GM21717 (cell line): ENCODE measurements around the gene ABCG8.

ENCODE experiments used
- ATAC-seq: cut with Tn5 transposase; IDR thresholded peaks from one replicate; pipeline ENCODE4 v1.9.1; 2021; ENCODE audit warnings: mild to moderate bottlenecking, moderate library complexity; ENCODE audit not compliant: unreplicated experiment

Gene ABCG8

DNA sequence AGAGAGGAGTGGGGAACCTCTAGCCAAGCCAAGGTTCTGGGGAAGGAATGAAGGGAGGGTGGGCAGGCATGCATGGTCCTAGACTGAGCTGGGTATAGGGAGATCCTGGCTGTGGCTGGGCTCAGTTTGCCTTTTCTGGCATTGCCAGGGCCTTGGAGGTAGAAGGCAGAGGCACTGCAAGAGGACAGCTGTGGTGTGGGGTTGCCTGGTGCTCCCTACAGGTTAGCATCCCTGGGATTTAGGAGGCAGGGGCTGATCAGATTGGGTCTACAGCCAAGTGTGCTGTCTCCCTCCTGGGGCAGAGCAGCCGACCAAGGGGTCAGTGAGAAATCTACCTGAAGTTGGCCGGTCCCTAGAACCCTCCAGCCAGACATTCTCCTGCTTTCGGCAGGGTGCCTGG is 15.9 kb downstream of the ABCG8 start:
- no peak for ATAC-seq

DNA sequence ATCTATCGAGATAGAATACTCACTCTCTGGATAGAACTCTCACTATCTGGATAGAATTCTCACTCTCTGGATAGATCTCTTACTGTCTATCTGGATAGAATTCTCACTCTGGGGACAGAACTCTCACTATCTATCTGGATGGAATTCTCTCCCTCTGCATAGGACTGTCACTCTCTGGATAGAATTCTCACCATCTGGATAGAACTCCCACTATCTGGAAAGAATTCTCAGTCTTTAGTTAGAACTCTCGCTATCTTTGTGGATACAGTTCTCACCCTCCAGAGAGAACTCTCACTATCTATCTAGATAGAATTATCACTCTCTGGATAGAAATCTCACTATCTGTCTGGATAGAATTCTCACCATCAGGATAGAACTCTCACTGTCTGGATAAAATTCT is 16.5 kb downstream of the ABCG8 start:
- no peak for ATAC-seq

DNA sequence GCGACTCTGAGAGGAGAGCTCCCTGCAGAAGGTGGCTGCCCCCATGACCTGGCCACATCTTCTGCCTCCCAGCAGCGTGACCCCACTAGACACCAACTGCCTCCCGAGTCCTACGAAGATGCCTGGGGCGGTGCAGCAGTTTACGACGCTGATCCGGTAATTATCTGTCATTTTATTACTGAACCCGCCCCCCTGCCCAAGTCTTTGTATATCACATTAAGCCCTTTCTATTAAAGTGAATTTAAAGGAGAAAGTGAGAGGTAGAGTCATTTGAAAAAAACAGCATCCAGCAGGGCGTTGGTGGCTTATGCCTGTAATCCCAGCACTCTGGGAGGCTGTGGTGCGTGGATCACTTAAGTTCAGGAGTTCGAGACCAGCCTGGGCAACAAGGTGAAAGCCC is 33.4 kb downstream of the ABCG8 start:
- ATAC-seq: no peak

DNA sequence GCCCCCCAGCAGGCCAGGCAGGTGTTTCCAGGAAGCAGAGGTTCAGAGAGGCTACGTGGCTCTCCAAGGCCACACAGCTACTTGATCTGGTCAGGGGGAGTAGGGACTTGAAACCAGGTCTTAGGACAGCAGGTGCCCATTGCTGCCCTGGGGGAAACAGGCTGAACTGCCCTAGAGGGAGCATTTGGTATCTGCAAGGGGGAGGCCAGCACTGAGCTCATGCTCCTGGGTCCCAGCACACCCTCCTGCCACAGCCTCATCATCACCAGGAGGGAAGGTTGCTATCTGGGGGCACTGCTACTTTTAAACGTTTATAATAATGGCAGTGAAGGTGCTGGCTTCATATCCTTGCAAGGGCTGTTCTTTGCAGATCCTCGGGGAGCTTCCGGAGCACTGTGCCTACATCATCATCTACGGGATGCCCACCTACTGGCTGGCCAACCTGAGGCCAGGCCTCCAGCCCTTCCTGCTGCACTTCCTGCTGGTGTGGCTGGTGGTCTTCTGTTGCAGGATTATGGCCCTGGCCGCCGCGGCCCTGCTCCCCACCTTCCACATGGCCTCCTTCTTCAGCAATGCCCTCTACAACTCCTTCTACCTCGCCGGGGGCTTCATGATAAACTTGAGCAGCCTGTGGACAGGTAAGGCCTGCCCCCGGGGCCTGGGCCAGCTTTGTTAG is 36.1 kb downstream of the ABCG8 start:
- ATAC-seq: no peak

DNA sequence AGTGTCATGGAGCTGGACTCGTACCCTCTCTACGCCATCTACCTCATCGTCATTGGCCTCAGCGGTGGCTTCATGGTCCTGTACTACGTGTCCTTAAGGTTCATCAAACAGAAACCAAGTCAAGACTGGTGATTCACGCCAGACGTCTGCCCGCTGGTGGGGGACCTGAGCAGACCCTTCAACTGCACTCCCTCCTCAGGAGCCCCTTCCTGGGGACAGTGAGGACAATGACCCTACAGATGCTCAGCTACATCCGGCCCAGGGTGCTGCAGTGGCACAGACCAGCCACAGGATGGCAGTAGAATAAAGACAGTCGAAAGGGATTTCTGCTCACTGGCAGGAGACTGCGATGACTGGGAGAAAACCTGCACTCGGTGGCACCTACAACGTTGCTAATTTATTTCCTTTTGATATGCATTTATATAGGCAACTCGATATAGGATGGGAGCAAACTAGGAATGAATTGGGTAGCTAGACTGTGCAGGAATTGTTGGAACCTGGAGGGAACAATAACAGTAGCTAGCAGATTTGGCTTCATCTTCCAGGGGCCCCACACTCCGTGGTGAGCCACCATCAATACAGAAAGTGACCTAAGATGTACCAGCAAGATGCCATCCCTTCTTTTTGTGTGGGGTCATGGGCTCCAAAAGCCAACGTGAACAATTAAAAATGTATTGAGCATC is 39.2 kb downstream of the ABCG8 start:
- ATAC-seq: peak; percentile 58

DNA sequence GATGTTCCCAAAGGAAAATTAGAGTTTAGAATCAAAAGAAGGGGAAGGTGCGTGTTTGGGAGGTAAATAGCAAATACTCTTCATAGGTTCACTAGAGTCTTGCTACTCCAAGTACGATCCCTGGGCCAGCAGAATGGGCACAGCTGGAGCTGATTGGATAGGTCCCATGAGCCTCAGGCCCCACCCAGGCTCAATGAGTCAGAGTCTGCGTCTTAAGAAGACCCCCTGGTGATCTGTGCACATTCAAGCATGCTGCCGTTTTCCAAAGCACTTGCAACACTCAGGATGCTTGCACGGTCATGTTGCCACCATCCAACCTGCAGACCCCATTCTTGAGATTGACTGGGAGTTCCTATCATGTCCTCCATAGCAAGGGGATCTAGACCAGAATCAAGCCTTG is 40.5 kb downstream of the ABCG8 start:
- no peak for ATAC-seq

DNA sequence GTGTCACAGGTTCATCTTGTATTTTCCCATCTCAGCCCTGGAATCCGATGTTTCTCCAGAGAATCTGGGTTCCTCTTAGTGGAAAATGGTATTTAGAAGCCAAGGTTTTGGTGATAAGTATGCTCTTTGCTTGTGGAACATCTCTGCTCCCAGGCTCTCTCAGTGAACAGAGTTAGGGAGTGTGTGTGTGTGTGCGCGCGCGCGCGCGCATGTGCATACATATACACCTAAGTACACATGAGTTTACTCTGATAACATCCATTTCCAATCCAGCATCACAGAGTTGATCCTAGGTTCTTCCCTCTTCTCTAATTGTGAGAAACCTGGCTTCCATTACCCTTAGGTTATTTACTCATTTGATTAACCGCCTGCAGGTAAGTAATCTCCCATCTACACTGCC is 41.7 kb downstream of the ABCG8 start:
- no peak for ATAC-seq

DNA sequence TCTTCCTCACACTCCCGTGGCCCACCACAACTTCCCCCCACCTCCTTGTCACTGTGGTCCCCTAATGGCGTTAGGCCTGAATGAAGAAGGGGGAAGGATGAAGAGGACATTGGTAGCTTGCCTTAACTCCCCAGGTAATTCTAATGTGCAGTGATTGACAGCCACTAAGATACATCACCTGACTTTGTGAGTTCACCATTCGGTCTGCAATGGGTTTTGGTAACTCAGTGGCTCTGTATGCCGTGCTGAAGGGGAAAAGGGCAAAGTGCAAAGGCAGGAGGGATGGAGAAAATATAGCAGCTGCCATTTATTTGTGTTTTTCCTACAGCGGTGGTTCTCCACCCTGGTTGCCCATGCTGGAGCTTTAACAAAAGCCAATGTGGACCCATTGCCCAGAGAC is 42.2 kb downstream of the ABCG8 start:
- ATAC-seq: no peak

DNA sequence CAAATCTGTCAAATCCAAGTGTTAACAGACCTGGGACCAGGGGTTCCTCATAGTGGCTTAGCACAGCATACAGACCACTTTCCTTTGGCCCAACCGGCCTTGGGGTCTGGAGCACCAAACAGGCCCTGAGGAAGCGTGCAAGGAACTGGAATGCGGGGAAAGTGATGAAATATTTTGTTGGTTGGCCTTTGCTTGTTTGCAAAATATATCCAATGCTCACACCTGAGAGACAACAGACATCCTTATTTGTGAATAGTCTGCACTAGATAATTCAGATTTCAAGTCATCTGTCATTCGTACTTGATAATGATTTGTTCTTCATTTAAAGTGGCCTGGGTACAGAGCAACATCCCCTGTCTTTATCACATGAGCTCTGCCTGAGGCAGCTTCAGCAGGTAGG is 43.5 kb downstream of the ABCG8 start:
- no peak for ATAC-seq

DNA sequence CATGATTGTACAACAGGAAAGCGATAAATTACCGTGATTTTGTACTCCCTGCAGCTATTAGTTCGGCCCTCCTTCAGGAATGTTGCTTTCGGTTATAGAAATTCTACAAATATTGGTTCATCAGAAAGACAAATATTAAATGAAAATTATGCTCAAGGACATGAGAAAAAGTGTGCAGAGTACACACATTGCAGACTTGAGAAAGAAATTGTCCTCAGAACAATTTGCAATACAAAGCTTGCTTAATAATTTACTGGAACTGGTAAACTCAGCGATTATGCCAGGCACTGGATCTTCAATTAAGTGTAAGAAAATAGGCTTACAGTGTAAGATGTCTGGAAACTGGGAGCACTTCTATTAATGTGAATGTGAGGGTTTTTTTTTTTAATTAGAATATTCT is 45.9 kb downstream of the ABCG8 start:
- no peak for ATAC-seq

DNA sequence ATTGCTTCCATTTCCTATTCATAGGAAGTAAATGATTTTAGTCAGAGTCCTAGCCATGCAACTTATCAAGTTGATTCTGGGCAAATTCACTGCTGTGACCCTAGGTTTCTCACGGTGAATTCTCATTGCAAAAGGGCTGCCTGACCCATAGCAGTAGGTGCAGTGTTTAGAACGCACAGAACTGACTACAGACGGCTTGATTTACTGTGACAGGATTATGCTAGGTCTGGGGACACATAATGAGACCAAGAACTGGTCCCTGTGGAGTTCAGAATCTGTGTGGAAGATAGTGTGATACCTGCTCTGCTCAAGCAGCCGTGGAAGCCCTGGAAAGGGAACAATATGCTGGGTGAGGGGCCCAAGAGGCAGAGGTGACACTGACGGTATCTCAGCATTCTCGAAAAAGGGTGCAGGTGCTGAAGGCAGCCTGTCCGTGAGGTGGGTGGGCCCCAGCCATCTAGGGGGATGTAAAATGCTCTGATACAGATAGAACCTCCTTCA is 46.4 kb downstream of the ABCG8 start:
- no peak for ATAC-seq

DNA sequence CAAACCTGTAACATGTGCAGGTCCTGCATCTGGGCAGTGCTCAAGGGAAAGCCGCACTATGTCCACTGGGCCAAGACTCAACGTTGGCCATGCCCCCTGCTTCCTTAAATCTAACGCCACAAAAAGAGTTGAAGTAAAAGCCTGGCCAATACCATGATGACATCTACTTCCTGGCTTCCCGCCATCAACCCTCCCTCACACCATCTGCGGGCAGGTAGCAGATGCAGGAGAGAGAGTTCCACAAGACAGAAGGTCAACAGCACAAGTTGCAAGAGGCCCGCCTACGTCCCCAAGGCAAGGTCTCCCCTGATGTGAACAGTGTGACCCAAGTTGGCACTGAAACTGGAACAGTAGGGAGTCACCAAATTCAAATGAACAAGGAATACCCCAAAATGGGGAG is 48.4 kb downstream of the ABCG8 start:
- no peak for ATAC-seq

DNA sequence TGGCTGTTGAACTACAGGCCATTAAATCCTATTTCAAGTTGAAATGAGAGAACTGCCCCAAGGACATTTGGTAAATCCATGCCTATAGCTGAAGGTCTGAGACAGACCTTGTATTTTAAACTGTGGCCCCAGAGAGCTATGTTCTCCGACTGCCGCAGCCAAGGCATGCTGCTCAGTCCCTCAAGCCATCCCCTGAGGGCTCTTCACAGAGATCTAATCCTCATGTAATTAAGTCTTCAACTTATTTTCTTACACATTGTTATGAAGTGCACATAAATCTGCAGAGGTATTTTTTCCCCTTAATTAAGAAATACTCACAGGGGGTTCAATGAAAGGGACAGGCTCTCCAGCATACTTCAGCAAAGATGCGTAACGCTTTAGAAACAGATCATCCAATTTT is 50.6 kb downstream of the ABCG8 start:
- ATAC-seq: no peak

DNA sequence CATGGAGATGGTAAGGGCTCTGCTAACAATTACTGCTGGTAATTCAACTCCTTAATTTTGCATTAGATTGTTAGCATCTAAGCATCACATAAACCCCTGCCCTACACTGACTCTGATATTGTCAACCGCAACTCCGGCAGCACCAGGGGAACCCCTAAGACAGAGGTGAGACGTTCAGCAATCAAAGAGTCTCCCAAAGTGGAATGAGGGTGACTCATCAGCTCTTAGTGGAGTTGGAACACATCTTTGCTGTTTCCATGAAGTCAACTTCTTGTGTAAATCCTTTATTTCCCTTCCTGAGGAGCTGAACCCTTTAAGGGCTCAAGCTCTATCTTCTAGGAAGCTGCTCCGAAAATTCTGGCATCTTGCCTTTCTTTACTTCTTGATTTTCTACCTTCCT is 52.1 kb downstream of the ABCG8 start:
- no peak for ATAC-seq

DNA sequence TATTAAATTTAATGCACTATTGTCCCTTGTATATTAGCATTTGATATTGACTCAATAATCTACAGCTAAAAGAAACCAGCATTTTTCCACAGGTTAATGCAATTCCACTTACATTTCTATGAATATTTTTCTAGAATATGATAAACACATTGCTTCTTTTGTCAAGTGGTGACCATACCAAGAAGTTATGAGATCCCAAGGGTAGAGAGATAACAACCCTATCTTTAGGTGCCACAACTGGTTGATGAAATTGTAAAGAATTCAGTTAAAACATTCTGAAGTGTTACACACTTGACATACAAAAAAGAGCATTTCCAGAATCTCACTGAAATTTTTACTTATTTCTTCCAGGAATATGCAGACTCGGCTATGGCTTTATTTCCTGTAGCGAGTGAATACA is 56.0 kb downstream of the ABCG8 start:
- ATAC-seq: no peak

DNA sequence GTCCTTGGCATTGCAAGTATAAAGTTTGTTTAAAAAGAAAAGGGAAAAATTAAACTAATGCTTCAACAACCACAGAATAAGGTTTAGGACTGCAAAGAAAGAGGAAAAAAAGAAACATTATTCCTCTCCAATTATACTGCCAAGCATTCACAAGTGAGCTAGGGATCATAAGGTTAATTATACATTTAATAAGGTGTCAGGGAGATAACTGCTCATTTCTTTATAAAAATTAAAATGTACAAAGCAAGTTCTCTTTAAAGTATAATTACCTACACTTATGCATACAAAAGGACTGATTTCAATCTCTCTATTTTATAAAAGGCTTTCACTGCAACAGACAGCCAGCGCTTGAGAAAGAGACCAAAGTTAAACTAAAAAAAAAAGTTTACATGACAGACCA is 58.1 kb downstream of the ABCG8 start:
- no peak for ATAC-seq

DNA sequence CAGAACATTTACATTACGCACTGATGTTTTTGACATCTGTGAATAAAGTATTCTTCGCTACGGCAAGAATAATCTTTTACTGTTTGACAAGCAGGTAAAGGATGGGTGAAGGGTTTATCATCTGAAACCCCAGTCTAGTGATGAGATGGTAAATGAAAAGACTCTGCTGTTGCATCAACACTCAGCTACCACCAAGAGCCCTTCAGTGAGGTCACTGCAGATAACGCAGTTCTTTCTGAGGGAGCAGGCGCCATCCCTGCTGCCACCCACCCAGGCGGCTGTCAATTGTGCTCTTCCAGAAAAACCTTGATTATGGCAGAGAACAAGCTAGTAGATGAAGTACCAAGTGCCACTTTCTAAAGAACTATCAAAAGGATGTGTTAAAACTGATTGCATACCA is 58.7 kb downstream of the ABCG8 start:
- ATAC-seq: no peak

DNA sequence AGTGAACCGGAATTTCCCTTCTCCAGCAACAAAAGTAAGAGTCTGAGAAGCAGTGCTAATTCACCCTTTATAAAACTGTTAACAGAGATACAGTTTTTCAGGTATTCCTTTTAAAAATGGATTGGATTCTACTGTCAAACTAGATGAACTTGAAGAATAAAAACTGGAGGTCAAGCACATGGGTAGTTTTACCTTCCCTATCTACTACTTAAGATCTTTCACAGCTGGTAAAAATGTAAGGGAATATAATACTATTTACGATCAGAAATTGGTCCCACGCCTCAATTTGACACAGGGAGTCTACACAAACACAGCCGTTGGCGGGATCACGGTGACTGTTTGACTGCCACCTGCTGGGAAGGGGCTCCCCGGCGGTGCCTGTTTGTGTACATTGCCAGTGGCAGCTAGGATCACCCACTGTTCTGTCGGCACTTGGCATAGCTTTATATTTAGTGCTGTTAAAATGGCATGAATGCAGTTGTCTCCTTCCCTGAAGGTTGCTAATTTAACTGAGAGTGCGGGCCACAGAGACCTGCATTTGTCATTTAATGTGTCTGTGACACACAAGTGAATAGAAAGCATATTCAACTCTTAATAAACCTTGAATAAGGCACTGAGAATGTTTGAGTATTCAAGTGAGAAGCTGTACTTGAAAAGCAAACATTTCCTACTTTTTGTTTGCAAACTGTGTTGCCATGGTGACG is 59.5 kb downstream of the ABCG8 start:
- ATAC-seq: no peak

DNA sequence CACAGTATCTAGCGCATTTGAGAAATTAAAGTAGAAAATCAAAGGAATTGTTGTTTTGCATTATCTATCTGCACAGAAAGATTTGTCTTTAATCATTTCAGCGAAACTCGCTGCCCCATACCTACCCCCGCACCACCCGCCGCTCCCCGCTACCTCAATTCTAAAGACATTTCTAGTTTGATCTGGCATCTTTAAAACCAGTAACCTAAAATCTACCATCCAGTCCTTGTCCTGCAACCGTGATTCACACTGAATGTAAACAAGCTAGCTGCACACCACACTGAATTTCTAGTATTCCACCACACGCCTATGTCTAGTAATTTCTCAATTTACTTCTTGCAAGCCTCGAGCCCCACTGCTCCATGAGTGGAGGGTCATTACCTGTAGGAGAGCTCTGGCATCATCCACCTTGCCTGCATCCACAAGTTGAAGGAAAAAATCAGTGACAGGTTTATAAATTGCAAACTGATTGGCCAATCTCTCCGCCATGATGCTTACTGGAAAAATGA is 60.1 kb downstream of the ABCG8 start:
- ATAC-seq: no peak

DNA sequence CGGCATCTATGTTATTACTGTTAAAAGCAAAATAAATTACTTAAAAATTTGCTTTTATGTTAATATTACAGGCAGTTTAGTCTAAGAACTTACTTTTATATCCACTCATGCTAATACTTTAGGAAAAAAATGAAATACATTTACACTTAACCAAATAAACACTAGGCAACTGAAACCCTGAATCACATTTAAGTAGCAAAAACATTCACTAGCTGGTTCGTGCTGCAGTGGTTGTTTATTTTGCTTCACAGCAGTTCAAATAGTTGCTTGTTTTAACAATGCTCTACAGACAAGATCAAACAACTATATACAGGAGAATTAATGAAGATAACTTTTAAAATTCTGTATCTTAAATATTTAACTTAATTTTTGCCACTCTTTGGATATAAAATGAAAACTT is 60.8 kb downstream of the ABCG8 start:
- ATAC-seq: no peak

DNA sequence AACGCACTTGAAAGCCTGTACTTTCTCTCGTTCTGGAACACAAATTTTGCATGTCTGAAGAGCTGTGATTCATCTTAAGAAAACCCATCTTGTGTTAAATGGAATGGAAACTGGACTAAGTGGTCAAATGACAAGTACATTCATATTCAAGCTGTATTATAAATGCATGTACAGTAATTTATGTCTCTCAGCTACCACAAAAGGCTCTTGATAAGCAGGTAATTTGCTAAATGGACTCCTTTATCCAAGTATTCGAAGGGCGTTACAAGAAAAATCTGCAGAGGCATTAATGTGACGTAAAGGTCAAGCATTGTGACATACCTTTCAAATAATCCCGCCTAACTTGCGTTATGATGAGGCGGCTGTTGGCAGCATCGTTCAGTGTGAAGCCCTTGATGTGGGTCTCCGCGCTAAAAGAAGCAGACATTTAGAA is 66.6 kb downstream of the ABCG8 start:
- no peak for ATAC-seq

DNA sequence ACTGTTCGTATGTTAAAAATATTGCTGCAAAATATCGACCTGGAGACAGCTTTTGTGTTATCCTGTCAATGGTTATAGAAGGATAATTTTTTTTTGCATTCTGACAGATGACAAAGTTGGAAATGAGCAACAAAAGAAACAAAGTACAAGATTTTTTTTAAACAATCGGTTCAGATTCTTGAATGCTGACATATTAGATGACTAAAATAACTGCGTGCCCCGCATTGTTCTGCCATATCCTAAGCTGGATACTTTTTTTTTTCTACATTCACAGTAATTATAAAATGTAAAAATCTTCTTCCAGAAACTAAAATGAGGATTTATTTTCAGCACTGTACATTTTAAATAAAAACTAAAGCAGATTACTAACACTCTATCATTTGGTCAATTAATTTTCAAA is 67.1 kb downstream of the ABCG8 start:
- no peak for ATAC-seq
